Mononuclear cell (primary cell): ENCODE results near the gene SLC1A2. TPM values are rescaled to one million over a fixed set of nuclear protein-coding genes. Genes with fewer than 3 reads are reported as not detected.
"Not testable (repeated sequence)": the region's sequence is repeated elsewhere in the genome, so short reads cannot be mapped to it uniquely, and the experiment has no call there.

ENCODE experiments used
- H3K27me3 ChIP-seq: 2 replicates; pipeline ENCODE4 v1.6.0; 2011; ENCODE audit warnings: low read length, control low read depth; ENCODE audit not compliant: insufficient read depth
- H3K4me1 ChIP-seq: 2 replicates; pipeline ENCODE4 v1.5.1; 2011; ENCODE audit warnings: mild to moderate bottlenecking, low read length, control low read depth; ENCODE audit not compliant: insufficient read depth
- H3K4me3 ChIP-seq: 2 replicates; pipeline ENCODE4 v1.5.1; 2011; ENCODE audit warnings: mild to moderate bottlenecking, low read length, moderate library complexity
- H3K9me3 ChIP-seq: 2 replicates; pipeline ENCODE4 v1.5.1; 2011; ENCODE audit warnings: low read depth, mild to moderate bottlenecking, control low read depth, low read length
- total RNA-seq: library from RNA; depleted of rRNA; stranded (reverse); fragments of >200 nt; gene quantifications from one replicate; pipeline ENCODE4 v1.2.3, GENCODE V29; 2012

The SLC1A2 gene
- total RNA-seq, 1 donor = 2.0 TPM

DNA sequence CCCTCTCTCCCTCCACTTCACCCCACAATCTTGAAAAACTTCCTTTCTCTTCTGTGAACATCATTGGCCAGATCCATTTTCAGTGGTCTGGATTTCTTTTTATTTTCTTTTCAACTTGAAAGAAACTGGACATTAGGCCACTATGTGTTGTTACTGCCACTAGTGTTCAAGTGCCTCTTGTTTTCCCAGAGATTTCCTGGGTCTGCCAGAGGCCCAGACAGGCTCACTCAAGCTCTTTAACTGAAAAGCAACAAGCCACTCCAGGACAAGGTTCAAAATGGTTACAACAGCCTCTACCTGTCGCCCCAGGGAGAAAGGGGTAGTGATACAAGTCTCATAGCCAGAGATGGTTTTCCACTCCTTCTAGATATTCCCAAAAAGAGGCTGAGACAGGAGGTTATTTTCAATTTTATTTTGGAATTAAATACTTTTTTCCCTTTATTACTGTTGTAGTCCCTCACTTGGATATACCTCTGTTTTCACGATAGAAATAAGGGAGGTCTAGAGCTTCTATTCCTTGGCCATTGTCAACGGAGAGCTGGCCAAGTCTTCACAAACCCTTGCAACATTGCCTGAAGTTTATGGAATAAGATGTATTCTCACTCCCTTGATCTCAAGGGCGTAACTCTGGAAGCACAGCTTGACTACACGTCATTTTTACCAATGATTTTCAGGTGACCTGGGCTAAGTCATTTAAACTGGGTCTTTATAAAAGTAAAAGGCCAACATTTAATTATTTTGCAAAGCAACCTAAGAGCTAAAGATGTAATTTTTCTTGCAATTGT is 188.1 kb downstream of the SLC1A2 start:
- Histone ChIP-seq H3K4me1 (peaks cover 34% of the 10 kb centered on the region), H3K4me3 (no peak overlapping the region), H3K27me3 (no peaks in the 10 kb centered on the region), H3K9me3 (no peaks in the 10 kb centered on the region)

DNA sequence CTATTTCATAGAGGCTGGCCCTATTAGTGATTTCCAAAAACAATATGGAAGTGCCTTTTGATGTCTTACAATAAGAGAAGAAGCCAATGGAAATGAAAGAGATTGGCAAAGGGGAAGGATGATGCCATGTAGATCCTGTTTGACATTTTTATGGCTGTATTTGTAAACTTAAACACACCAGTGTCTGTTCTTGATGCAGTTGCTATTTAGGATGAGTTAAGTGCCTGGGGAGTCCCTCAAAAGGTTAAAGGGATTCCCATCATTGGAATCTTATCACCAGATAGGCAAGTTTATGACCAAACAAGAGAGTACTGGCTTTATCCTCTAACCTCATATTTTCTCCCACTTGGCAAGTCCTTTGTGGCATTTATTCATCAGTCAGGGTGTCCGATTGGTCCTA is 189.0 kb downstream of the SLC1A2 start:
- Histone ChIP-seq H3K9me3 (no peaks in the 10 kb centered on the region), H3K4me1 (peaks cover 31% of the 10 kb centered on the region), H3K27me3 (no peaks in the 10 kb centered on the region), H3K4me3 (no peak overlapping the region)

DNA sequence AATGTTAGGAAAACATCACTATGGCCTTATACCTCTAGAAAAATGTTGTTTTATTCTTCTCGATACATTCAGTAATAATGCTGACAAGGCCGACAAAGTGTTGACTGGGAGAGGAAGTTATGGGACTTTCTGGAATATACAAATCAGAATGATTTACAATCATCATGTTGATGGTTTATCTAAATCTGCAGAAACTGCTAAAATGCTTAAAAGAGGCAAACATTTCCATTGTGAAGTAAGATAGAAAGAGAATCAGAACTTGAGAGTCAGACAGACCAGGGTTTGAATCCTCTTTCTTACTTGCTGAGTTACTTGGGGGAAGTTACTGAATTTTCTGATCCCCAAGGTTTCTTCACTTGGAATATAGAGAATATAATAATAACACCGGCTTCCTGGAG is 191.0 kb downstream of the SLC1A2 start:
- no peaks in the 10 kb centered on the region for H3K9me3 ChIP-seq
- H3K4me3 ChIP-seq = no peak overlapping the region
- H3K27me3 ChIP-seq = no peaks in the 10 kb centered on the region
- H3K4me1 ChIP-seq = peaks cover 31% of the 10 kb centered on the region

DNA sequence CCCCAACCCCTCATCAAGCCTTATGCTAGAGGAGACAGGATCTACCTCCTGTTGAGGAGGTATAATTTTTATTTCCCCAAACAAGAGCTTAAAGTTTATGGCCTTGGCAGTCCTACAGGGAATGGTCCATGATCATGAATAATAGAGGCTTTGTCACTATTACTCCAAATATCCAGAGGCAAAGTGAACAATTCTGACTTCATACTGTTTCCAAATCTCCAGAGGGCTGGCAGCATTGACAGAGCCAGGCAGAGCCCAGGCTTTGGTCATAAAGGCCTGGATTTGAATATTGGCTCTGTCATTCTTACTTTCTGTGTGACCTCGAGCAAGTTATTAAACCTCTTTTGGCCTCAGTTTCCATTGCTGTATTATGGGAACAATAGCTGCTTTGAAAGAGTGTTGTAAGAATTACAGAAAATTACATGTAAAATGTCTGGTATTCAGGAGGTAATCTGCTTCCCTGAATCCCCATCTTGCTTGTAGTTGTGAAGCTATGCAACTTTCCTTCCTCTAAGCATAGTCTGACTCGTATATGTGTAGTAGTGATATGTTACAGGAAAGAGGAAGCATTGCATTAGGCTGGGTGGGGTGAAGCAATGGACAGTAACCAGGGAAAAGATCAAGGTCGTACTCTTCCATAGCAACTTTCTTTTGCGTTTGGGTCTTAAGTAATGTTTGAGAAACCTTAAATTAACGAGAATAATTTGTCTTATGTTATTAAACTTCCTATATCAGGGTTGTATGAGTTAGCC is 191.6 kb downstream of the SLC1A2 start:
- H3K27me3 ChIP-seq = no peaks in the 10 kb centered on the region
- no peak overlapping the region for H3K4me3 ChIP-seq
- H3K9me3 ChIP-seq = no peaks in the 10 kb centered on the region
- H3K4me1 ChIP-seq = peaks cover 31% of the 10 kb centered on the region

DNA sequence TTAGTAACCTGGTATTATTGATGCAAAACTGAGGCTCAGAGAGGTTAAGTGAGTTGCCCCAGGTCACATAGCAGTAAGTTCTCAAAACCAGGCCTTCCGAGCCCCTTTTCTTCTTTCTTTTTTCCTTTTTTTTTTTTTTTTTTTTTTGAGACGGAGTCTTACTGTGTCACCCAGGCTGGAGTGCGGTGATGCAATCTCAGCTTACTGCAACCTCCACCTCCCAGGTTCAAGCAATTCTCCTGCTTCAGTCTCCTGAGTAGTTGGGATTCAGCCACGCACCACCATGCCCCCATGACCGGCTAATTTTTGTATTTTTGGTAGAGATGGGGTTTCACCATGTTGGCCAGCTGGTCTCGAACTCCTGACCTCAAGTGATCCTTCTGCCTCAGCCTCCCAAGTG is 192.6 kb downstream of the SLC1A2 start:
- H3K4me3 ChIP-seq, H3K27me3 ChIP-seq, H3K9me3 ChIP-seq: not testable (repeated sequence)
- peaks cover 31% of the 10 kb centered on the region for H3K4me1 ChIP-seq

DNA sequence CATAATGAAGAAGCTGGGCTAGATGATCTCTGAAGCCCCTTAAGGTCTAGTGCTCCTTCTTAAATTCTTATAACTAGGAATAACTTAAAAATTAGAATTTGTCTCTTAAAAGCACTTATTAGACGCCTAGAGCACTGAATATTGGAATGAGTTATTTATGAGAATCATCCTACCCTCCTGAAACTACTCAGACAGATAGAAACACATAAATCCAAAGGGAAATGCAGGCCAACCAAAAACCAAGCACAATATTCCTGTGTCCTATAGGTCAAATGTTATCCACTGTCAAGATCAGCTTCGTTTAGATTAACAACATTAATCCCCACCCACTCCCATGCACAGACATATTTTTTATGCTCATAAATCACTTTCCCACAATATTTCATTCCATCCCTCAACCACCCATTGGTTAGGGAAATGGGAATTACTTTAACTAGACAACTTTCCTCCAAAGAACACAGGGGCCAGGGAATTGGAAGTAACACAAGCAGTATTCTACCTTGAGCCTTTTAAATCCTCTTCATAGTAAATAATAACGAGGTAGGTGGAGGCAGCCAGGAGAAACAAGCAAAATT is 193.3 kb downstream of the SLC1A2 start:
- no peaks in the 10 kb centered on the region for H3K9me3 ChIP-seq
- no peaks in the 10 kb centered on the region for H3K27me3 ChIP-seq
- no peak overlapping the region for H3K4me3 ChIP-seq
- peaks cover 31% of the 10 kb centered on the region for H3K4me1 ChIP-seq

DNA sequence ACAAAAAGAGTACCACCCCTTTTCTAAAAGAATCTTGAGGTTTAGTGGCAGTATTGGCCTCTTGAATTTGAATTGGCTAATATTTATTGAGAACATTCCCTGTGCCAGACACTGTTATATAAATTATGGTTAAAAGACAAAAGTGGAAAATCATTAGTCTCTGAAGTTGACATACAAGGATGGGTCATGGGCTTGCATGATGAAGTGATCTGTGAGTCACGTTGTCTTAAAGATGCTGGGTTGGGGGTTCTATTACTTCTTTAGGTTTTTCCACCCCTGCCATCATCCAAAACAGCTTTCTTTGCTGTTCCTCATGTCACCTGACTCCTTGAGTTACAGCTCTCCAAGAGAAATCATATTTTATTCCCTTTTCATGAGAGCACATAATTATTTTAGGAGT is 195.4 kb downstream of the SLC1A2 start:
- H3K4me3 ChIP-seq = no peak overlapping the region
- no peaks in the 10 kb centered on the region for H3K27me3 ChIP-seq
- H3K4me1 ChIP-seq = peaks cover 29% of the 10 kb centered on the region
- no peaks in the 10 kb centered on the region for H3K9me3 ChIP-seq

DNA sequence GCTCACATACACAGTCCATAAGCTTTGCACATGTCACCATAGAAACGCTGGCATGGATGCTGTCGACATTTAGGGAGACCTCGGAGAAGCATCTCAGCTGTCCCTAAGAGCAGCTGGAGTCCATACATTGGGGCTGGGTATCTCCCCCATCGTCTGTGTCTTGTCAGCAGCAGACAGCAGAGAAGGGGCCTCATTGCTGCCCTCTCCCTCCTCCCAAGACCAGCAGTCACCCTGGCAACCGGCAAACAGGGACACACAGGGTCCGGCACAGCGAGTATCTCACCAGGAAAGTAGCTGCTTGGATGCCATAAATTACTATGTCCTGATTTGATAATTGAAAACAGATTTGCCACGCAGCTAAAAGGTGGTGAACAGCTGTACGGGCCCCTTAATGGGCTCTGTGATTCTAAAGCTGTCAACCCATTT is 196.0 kb downstream of the SLC1A2 start:
- Histone ChIP-seq H3K27me3 (no peaks in the 10 kb centered on the region), H3K4me3 (no peak overlapping the region), H3K4me1 (peaks cover 23% of the 10 kb centered on the region), H3K9me3 (no peaks in the 10 kb centered on the region)

DNA sequence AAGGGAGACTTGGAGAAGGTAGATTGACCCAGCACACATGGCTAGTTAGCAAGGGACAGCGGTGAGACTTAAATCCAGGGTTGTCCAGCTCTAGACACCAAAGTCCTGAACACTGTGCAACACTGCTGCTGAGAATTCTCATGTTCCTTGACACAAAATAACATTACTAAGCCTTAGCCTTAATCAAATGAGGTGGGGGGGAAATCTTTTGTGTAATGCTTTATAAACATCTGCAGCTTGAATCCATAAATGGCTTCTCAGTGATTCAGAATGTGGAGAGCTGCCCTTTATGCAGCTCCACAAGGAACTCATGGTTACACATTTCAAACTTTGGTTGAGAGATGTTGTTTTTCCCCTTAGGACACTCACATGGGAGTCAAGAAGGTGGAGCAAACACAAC is 200.4 kb downstream of the SLC1A2 start:
- Histone ChIP-seq H3K4me3 (no peak overlapping the region), H3K4me1 (peaks cover 37% of the 10 kb centered on the region)

DNA sequence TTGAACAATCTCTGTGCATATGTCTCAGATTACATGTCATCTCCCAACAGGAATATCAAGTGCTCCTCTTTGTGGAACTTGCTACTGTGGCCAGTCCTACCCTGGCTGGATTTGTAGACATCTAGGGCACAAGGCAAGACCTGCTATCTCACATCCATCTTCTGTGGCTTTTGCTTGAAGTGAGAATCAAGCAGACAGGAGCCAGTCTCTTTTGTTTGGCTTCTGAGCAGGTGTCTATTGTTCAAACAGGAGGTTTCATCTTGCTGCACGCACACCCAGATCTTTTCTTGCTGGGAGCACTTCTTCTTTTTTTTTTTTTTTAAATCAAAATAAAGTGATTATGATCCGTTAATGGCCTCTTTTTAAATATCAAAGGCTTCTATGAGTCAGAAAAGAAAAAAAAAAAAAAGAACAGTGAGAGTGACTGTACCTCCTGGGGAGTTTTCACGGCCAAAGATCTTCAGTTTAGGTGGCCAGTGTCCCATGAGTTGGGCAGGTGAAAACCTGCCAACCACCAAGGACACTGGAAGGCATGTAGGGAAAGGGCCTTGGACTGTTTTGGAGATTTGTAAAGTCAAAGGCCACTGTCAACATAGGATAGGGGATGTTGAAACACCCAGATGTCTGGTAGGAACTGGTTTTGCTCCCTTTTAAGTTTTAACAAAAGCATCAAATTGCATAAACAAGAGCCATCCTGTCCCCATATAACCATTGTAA is 202.2 kb downstream of the SLC1A2 start:
- Histone ChIP-seq H3K9me3 (no peaks in the 10 kb centered on the region), H3K4me3 (no peak overlapping the region), H3K4me1 (peaks cover 55% of the 10 kb centered on the region), H3K27me3 (no peaks in the 10 kb centered on the region)

More for the DNA sequence above, 200.4 kb downstream of the SLC1A2 start:
- H3K9me3 ChIP-seq = no peaks in the 10 kb centered on the region
- no peaks in the 10 kb centered on the region for H3K27me3 ChIP-seq

DNA sequence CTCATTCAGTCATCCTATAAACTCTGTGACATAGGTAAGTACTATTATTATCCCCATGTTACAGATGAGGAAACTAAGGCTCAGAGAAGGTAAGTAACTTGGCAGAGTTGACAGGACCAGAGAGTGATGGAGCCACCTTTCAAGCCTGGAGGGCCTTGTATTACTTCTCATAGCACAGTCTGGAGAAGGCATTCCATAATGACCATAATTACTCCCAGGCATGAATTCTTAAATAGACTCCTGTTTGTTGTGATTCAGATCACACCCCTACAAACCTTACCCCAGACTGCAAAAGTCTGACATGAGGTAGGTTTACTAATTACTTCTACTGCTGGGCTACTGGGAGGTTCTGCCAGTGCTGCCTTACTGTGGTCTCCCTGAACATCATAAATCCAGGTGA is 203.4 kb downstream of the SLC1A2 start:
- Histone ChIP-seq H3K4me3 (no peak overlapping the region), H3K27me3 (no peaks in the 10 kb centered on the region), H3K4me1 (peaks cover 62% of the 10 kb centered on the region), H3K9me3 (no peaks in the 10 kb centered on the region)

DNA sequence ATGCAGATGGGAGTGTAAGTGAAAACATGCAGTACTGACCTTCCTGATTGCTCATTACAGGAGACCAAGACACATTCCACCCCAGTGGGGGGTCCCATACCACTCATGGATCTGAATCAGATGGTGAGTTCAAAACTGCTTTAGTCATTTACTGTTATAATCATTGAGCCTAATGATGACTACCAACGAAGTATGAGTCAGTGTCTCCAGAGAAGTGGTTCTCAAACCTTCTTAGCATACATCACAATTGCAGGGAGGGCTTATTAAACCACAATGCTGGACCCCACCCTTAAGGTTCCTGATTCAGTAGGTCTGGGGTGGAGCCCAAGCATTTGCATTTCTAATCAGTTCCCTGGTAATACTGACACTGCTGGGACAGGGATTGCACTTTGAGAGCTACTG is 204.6 kb downstream of the SLC1A2 start:
- no peaks in the 10 kb centered on the region for H3K27me3 ChIP-seq
- H3K4me1 ChIP-seq = peaks cover 68% of the 10 kb centered on the region
- H3K4me3 ChIP-seq = no peak overlapping the region
- no peaks in the 10 kb centered on the region for H3K9me3 ChIP-seq

DNA sequence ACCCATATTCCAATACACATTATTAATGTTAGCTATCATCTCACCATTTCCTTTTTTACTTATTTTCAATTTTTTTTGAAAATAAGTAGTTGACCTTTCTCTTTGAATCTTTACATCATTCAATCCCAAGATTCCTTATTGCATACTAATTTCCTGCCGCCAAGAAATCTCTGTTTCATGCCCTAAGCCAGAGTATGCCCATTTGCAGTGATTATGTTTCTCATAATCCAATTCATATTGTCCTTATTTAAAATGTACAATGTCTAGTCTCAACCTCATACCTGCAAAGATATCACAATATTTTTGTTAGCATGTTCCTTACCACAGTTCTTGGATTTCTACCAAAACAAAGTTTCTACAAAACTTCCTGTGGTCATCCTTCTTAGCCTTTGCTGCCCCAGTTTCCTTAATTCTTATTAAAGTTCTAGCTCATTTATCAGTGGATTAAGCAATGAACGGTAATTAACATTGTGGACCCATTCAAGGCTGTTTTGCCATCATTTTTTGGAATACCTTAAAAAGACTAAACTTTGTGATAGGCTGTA is 205.1 kb downstream of the SLC1A2 start:
- Histone ChIP-seq H3K9me3 (no peaks in the 10 kb centered on the region), H3K27me3 (no peaks in the 10 kb centered on the region), H3K4me1 (peaks cover 68% of the 10 kb centered on the region), H3K4me3 (no peak overlapping the region)

DNA sequence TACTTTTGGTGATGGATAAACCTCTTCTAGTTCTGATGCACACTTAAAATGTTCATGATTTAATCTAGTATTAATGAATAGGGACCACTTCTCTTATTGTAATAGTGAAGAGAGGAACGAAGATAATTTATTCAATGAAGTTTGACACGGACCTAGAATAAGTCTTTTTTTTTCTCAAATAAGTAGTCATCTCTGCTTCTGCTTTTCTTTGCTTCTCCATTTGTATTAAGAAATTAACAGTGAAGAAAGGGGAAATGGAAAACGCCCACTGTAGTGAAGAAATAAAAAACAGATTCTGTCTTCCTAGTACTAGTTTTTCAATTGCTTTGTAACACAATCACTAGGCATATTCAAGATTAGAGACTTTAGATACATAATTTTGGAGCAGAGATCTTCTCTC is 207.4 kb downstream of the SLC1A2 start:
- H3K4me3 ChIP-seq = no peak overlapping the region
- no peaks in the 10 kb centered on the region for H3K27me3 ChIP-seq
- no peaks in the 10 kb centered on the region for H3K9me3 ChIP-seq
- H3K4me1 ChIP-seq = peaks cover 61% of the 10 kb centered on the region
